ENCODE results near the gene YWHAG.

GRCh38 chr7:76325092-76325491, 33.7 kb downstream of the YWHAG start:
- TF ChIP-seq, protein P1, sequence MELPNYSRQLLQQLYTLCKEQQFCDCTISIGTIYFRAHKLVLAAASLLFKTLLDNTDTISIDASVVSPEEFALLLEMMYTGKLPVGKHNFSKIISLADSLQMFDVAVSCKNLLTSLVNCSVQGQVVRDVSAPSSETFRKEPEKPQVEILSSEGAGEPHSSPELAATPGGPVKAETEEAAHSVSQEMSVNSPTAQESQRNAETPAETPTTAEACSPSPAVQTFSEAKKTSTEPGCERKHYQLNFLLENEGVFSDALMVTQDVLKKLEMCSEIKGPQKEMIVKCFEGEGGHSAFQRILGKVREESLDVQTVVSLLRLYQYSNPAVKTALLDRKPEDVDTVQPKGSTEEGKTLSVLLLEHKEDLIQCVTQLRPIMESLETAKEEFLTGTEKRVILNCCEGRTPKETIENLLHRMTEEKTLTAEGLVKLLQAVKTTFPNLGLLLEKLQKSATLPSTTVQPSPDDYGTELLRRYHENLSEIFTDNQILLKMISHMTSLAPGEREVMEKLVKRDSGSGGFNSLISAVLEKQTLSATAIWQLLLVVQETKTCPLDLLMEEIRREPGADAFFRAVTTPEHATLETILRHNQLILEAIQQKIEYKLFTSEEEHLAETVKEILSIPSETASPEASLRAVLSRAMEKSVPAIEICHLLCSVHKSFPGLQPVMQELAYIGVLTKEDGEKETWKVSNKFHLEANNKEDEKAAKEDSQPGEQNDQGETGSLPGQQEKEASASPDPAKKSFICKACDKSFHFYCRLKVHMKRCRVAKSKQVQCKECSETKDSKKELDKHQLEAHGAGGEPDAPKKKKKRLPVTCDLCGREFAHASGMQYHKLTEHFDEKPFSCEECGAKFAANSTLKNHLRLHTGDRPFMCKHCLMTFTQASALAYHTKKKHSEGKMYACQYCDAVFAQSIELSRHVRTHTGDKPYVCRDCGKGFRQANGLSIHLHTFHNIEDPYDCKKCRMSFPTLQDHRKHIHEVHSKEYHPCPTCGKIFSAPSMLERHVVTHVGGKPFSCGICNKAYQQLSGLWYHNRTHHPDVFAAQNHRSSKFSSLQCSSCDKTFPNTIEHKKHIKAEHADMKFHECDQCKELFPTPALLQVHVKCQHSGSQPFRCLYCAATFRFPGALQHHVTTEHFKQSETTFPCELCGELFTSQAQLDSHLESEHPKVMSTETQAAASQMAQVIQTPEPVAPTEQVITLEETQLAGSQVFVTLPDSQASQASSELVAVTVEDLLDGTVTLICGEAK (IDR thresholded peaks at IDR 0.05) = no peak
- TF ChIP-seq, protein P1 (CRISPR knock-in tag; IDR thresholded peaks at IDR 0.05) = no peak
- TF ChIP-seq CBFB (CRISPR knock-in tag; IDR thresholded peaks at IDR 0.05) (no peak), TCF7L2 (IDR thresholded peaks at IDR 0.05; ENCODE audit: low read depth, low read length) (no peak), CTCF (CRISPR knock-in tag; IDR thresholded peaks at IDR 0.05) (no peak), ERF (CRISPR knock-in tag; IDR thresholded peaks at IDR 0.05) (no peak)
